GM20431 (cell line): ENCODE data around the gene USP32.
"Not testable (repeated sequence)": the region's sequence is repeated elsewhere in the genome, so short reads cannot be mapped to it uniquely, and the experiment has no call there.

Experiments used
- in situ Hi-C: fragments of 300-500 bp; cut with MseI, MboI; formaldehyde crosslinking; loops from one replicate; pipeline ENCODE4 v1.15.0; 2020; ENCODE audit warnings: low sequenced_read_pairs; ENCODE audit not compliant: unreplicated experiment

Gene USP32

DNA sequence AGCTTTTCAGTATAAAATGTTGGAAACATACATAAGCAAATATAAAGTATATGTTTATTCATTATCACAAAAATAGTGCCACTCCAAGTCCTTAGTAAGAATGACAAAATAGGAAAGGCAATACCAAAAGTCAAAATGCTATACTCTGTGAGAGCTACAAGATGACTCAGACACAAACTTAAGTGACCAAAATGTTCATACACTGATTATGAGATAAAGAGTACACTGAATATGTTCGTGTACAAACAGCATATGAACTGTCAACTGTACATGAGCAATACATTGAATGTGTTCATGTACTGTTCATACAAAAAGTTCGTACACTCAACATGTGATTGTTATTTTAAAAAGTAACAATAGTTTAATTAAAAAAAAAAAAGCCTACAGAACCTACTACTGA is 138.9 kb downstream of the USP32 start:
- in situ Hi-C loops, result no loop called here

DNA sequence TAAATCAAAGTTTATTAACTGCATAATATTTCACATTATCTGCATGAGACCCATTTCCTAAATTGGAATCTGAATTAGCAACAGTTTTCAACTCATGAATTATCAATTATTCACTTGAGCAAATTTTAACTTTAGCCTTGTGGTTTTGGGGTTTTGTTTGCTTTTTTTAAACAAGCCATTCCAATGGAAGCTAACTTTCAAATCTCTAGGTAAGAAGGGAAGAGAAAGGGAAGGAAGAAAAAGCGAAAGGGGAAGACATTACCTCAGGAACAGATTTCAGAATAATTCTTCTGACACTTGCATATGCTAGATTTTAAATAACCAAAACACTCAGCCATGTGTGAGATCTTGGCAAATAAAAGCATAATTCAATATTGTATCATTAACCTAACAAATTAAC is 139.5 kb downstream of the USP32 start:
- in situ Hi-C loops, result no loop called here

GRCh38 chr17:60249290-60249826 is 142.6 kb downstream of the USP32 start:
- in situ Hi-C loops, result no loop called here

GRCh38 chr17:60248618-60249289 is 143.2 kb downstream of the USP32 start:
- in situ Hi-C loops, result no loop called here

GRCh38 chr17:60247836-60248461 is 144.0 kb downstream of the USP32 start:
- in situ Hi-C loops, result no loop called here

GRCh38 chr17:60244656-60245055 is 147.3 kb downstream of the USP32 start:
- in situ Hi-C loops, result no loop called here

DNA sequence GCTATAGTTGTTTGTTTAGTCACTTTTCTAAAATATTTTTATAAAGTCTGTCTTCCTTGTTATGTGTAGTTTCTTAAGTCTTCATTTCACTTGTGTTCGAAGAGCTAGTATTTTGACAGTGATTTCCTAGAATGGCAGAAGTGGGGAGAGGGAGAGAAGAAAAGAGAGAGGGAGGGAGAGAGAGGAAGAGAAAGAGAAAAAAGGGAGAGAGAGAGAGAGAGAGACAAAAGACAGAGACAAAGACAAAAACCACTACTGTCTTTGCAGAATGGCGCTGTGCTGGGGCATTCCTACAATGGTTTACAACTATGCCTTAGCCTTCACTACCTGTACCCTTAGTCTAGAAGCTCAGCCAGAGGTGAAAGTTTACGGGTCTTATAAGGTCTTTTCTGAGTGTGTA is 151.6 kb downstream of the USP32 start:
- in situ Hi-C loops, result no loop called here

- in situ Hi-C loops, result no loop called here
These were observed 160.2 kb downstream of the USP32 start for GRCh38 chr17:60231691-60232090.

GRCh38 chr17:60231234-60231633 is 160.7 kb downstream of the USP32 start:
- in situ Hi-C loops, result no loop called here

DNA sequence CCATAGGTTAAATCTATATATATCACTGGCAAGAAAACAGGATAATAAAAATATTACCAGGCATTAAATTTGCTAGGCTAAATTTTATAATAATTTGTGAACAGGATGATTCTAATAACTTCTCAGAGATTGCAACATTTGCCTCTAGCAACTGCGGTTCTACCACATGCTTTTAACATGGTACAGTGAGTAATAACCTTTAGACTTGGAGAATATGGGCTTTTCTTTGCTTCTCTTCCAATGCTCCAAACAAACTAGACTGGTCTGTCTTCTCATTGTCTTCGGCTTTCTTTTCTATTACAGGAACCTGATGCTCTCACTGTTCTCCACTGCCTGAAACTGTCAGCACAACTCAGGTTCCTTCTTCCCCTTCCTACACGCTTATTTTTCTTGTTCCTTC is 161.6 kb downstream of the USP32 start:
- in situ Hi-C loops, result no loop called here

DNA sequence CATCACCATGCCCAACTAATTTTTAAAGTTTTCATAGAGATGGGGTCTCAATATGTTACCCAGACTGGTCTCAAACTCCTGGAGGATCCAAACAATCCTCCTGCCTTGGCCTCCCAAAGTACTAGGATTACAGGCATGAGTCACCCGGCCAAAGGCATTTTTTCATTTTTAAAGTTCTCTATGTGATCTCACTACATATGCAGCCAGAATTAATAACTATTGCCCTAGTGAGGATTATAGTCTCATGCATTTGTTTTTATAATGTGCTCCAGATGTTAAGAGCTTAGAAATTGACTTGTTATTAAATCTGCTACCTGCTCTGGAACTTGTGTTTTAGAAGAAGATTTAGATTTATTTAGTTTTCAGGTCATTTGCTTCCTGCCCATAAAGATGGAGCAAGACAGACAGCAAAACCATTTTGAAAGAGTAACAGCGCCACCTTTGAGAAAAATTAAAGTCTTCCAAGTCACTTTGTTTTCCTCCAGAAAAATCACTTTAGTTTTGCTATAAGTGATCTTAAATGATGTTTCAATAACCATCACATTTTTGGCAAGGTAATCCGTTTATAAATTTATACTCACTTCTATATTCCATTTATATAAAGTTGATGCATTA is 162.6 kb downstream of the USP32 start:
- in situ Hi-C loops, result no loop called here

GRCh38 chr17:60227276-60227675 is 164.7 kb downstream of the USP32 start:
- in situ Hi-C loops, result not testable (repeated sequence)

GRCh38 chr17:60224064-60224463 is 167.9 kb downstream of the USP32 start:
- in situ Hi-C loops, result no loop called here

DNA sequence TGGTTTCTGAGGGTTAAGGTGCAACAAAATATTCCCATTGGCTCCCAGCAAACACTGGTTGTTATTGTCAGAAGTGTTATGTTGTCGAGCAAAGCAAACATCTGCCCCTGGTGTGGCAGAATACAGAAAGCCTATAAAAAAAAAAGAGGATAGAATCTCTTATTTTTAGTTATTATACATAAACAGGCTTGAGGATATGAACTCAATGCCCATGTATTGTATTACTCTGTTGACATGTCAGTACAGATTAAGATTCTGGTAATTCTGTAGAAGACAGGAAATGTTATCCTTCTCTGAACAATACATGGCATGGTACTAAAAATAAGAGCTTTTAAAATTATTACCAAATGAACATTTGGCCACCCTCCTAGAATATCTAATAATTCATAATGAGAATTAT is 168.5 kb downstream of the USP32 start:
- in situ Hi-C loops, result no loop called here

DNA sequence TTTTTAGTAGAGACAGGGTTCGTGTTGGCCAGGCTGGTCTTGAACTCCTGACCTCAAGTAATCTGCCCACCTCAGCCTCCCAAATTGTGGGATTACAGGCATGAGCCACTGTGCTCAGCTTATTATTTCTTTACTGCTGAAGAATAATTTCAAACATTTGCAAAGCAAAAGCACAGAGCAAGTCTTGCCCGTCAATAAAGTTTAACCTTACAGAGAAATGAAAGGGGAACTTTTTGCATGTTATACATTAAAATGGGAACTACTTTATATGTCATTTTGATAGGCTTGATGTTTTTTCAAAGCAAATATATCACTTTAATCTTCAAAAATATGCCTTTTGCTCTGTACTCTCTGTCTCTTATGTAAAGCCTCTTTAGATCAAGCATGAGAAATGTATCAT is 173.2 kb downstream of the USP32 start:
- in situ Hi-C loops, result not testable (repeated sequence)

DNA sequence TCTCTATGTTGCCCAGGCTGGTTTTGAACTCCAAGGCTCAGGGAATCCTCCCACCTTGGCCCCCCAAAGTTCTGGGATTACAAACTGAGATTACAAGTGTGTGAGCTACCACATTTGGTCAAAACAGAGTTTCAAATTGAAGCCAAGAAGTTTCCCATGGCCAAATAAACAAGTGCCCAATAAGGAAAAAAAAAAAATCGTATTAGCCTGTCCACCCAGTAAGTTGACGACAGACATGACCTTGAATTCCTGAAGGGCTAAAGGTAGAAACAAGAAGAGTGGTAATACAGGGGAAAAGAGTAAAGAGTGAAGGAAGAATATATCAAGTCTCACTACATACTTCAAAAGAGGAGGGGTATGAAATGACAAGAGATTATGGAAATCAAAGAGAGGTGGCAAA is 176.0 kb downstream of the USP32 start:
- in situ Hi-C loops, result not testable (repeated sequence)

DNA sequence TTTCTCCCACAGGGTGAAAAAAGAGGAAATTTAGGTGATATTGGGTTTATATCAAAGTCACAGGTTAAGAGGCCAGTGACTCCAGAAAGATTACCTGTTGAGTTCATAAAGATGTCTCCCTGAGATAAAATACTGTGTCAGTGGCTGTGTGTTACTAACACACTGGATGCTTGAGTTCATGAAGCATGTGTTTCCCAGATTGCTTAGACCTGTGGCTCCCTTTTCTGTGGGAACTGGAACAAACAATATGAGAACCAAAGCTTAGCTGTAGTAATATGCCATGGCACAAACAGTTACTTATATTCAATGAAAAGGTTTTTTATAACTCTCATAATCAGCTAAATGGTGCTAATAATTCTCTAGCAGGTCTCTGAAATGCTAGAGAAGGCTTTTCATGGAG is 180.7 kb downstream of the USP32 start:
- in situ Hi-C loops, result not testable (repeated sequence)

DNA sequence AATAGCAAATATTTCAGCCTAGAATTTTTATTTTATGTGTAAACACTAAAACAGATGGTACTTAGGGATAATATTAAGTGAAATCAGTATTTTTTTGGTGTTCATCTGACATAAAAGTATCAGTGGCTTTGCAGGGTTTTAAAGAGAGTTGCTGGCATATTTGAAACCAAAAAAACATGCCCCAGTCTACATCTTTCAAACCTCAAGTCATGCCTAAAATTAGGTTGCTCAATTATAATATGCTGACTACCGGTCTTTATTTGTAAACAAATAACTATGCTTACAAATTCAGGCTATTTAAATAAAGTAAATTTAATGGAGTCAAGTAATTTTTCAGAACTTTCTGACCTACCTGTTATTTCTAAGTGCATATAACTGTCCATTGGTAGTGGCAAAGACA is 183.6 kb downstream of the USP32 start:
- in situ Hi-C loops, result not testable (repeated sequence)

DNA sequence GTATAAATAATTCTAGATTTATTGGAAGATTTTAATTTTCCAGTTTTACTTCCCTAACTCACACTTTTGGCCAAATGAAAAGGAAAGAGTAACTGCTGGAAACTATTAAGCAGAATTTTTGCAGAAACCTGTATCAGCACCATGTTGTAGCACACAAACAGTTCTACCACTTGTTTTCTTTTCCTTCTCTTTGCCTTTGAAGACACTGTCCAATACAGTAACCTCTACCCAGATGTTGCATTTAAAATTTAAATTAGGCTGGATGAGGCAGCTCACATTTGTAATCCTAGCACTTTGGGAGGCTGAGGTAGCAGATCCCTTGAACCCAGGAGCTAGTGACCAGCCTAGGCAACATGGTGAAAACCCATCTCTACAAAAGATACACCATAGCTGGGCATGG is 186.2 kb downstream of the USP32 start:
- in situ Hi-C loops, result not testable (repeated sequence)

DNA sequence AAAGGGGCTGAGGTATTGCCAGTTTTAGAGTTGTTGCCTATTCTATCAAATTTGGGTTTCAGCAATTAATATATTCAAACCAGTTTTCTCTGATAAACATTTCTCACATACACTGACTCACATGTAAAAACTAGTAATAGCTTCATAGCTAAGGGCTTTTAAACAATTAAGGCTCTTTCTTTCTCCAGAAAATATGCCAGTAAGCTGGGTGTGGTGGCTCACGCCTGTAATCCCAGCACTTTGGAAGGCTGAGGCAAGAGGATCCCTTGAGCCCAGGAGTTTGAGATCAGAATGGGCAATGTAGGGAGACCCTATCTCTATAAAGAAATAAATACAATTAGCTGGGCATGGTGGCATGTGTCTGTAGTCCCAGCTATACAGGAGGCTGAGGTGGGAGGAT is 193.3 kb downstream of the USP32 start:
- in situ Hi-C loops, result not testable (repeated sequence)

GRCh38 chr17:60194141-60194540 is 197.8 kb downstream of the USP32 start:
- in situ Hi-C loops, result not testable (repeated sequence)
